ENCODE results near the gene GDPGP1. TPM values are rescaled to one million over a fixed set of nuclear protein-coding genes. Genes with fewer than 3 reads are reported as not detected.

Gene GDPGP1
- polyA plus RNA-seq, 1 donor (not counting 4 experiments of a cell fraction or from before 2014, with no cell fraction given), result 0.92 TPM

- peaks cover 3% of the 10 kb centered on the region for H4K20me1 ChIP-seq (ENCODE audit: control insufficient read depth, extremely low read depth, insufficient read depth, low read length)
- H3K9me1 ChIP-seq (ENCODE audit: control insufficient read depth, extremely low read depth, insufficient read depth, low read length), result peaks cover 2% of the 10 kb centered on the region
- H3K4me1 ChIP-seq (ENCODE audit: control insufficient read depth, extremely low read depth, insufficient read depth, low read length), result peaks cover 15% of the 10 kb centered on the region
- peaks cover 50 to 65% of the 10 kb centered on the region in 2 experiments for H3K36me3 ChIP-seq (ENCODE audit: control insufficient read depth in 2 of 2, extremely low read depth in 1 of 2, insufficient read depth in 2 of 2, low read length in 2 of 2)
- H3K27ac ChIP-seq (ENCODE audit: control insufficient read depth, insufficient read depth, low read length), result no peak overlapping the region
- peaks cover 17% of the 10 kb centered on the region for H3K79me2 ChIP-seq (ENCODE audit: control insufficient read depth, insufficient read depth, low read length)
- no peak for DNase-seq (ENCODE audit: low read depth, low spot score)
- H3K27me3 ChIP-seq (ENCODE audit: control insufficient read depth, extremely low read depth, insufficient read depth, low read length), result no peaks in the 10 kb centered on the region
- H3K4me3 ChIP-seq (ENCODE audit: control insufficient read depth in 2 of 3, extremely low read depth in 1 of 3, insufficient read depth in 2 of 3, low read depth in 1 of 3, low read length in 3 of 3), result no peak overlapping the region
- no peak overlapping the region for H3K4me2 ChIP-seq (ENCODE audit: control insufficient read depth, extremely low read depth, insufficient read depth, low read depth, low read length)
- dilution Hi-C loops (cut with MboI; ENCODE audit: extremely low pct_ligation_motif_present, low sequenced_read_pairs), result no loop called here
- H3K9me3 ChIP-seq (ENCODE audit: control insufficient read depth, low read depth, low read length), result no peaks in the 10 kb centered on the region
- no peak overlapping the region for H3K9ac ChIP-seq (ENCODE audit: control insufficient read depth, extremely low read depth, insufficient read depth, low read length)
- no peak overlapping the region for H2AFZ ChIP-seq (ENCODE audit: control insufficient read depth, low read length)
- no peak for FAIRE-seq
- no peak for TF ChIP-seq CTCF (optimal IDR thresholded peaks at IDR 0.05 in 1 of 3, IDR thresholded peaks at IDR 0.05 in 1 of 3, conservative IDR thresholded peaks at IDR 0.05 in 1 of 3; ENCODE audit: extremely low read depth in 1 of 3, insufficient read depth in 2 of 3, low read length in 3 of 3)
- TF ChIP-seq EZH2 (IDR thresholded peaks at IDR 0.05; ENCODE audit: low read length), result no peak
These were observed 6.7 kb upstream of the GDPGP1 start for GRCh38 chr15:90227336-90227735.

GRCh38 chr15:90227816-90228772, 5.9 kb upstream of the GDPGP1 start:
- FAIRE-seq (no peak), DNase-seq (ENCODE audit: low read depth, low spot score) (no peak)
- H3K4me3 ChIP-seq (ENCODE audit: control insufficient read depth in 2 of 3, extremely low read depth in 1 of 3, insufficient read depth in 2 of 3, low read depth in 1 of 3, low read length in 3 of 3), result no peak overlapping the region
- H2AFZ ChIP-seq (ENCODE audit: control insufficient read depth, low read length), result no peak overlapping the region
- peaks cover 3% of the 10 kb centered on the region for H4K20me1 ChIP-seq (ENCODE audit: control insufficient read depth, extremely low read depth, insufficient read depth, low read length)
- no peak overlapping the region for H3K9ac ChIP-seq (ENCODE audit: control insufficient read depth, extremely low read depth, insufficient read depth, low read length)
- peaks cover 22% of the 10 kb centered on the region for H3K79me2 ChIP-seq (ENCODE audit: control insufficient read depth, insufficient read depth, low read length)
- peaks cover 17% of the 10 kb centered on the region for H3K4me1 ChIP-seq (ENCODE audit: control insufficient read depth, extremely low read depth, insufficient read depth, low read length)
- H3K9me3 ChIP-seq (ENCODE audit: control insufficient read depth, low read depth, low read length), result no peaks in the 10 kb centered on the region
- no peak overlapping the region for H3K4me2 ChIP-seq (ENCODE audit: control insufficient read depth, extremely low read depth, insufficient read depth, low read depth, low read length)
- peaks cover 50 to 64% of the 10 kb centered on the region in 2 experiments for H3K36me3 ChIP-seq (ENCODE audit: control insufficient read depth in 2 of 2, extremely low read depth in 1 of 2, insufficient read depth in 2 of 2, low read length in 2 of 2)
- H3K27me3 ChIP-seq (ENCODE audit: control insufficient read depth, extremely low read depth, insufficient read depth, low read length), result no peaks in the 10 kb centered on the region
- H3K9me1 ChIP-seq (ENCODE audit: control insufficient read depth, extremely low read depth, insufficient read depth, low read length), result peaks cover 2% of the 10 kb centered on the region
- dilution Hi-C loops (cut with MboI; ENCODE audit: extremely low pct_ligation_motif_present, low sequenced_read_pairs), result no loop called here
- H3K27ac ChIP-seq (ENCODE audit: control insufficient read depth, insufficient read depth, low read length), result no peak overlapping the region
- TF ChIP-seq CTCF (optimal IDR thresholded peaks at IDR 0.05 in 1 of 3, IDR thresholded peaks at IDR 0.05 in 1 of 3, conservative IDR thresholded peaks at IDR 0.05 in 1 of 3; ENCODE audit: extremely low read depth in 1 of 3, insufficient read depth in 2 of 3, low read length in 3 of 3) (no peak), EZH2 (IDR thresholded peaks at IDR 0.05; ENCODE audit: low read length) (no peak)

Measured in keratinocyte (primary cell).